ENCODE measurements around the gene BEGAIN.

GRCh38 chr14:100488057-100488456 is 99.2 kb downstream of the BEGAIN start:
- no peak for TF ChIP-seq CTCF (IDR thresholded peaks at IDR 0.05; ENCODE audit: low read length)
- no peak for TF ChIP-seq EZH2 (IDR thresholded peaks at IDR 0.05; ENCODE audit: borderline replicate concordance, low read length)

All from OCI-LY1 (cell line).